Measurements from ENCODE around the gene CCSER1.
"Not testable (repeated sequence)": the region's sequence is repeated elsewhere in the genome, so short reads cannot be mapped to it uniquely, and the experiment has no call there.

The CCSER1 gene

DNA sequence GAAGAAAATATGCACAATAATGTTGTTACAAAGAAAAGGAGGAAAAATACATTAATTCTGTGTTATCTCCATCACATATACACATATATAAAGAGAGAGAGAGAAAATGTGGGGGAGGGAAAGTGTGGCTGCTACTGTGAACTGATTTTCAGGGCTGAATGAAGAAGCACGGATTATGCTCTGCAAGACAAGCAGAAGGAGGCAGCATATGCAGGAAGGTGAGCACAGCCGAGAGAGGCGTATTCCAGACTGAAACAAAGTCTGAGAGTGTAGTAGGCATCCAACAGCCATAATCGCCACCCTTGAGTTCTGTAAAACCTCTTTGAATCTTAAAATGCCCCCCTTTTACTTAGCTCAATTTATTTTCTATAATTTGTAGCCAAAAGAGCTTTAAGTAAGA, 1094.8 kb downstream of the CCSER1 start:
- no peak for DNase-seq

DNA sequence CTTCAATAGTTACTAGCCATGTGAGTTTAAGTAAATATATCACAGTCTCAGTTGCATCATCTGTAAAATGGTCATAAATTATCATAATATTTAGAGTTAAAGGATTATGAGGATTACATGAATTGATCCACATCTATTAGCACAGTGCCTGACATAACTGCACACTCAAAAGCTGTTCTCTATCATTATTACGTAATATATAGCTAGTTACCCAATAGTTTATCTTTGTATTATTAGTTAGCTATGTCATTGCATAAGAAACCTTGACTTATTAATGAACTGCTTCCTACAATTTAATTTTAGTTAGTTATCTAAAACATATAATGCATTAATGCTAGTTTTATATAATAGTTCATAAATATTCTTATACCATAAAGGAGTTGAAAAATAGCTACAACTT, 1099.7 kb downstream of the CCSER1 start:
- no peak for DNase-seq

DNA sequence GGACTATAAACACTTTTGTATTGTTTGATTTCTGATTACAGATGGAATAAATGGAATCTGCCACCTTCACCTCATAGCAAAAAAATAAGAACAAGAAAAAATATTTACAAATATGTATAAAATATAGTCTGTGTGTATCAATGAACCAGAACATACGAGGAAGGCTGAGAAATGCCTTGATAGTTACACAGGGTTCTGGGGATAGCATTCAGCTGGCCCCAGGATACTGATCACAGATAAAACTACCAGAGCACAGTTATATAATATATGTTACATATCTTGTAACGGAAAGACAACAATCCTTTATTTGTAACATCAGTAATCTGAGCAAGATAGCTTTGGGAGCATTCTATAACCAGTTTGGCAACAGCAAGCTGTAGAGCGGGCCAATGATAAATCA, 1101.5 kb downstream of the CCSER1 start:
- no peak for DNase-seq

DNA sequence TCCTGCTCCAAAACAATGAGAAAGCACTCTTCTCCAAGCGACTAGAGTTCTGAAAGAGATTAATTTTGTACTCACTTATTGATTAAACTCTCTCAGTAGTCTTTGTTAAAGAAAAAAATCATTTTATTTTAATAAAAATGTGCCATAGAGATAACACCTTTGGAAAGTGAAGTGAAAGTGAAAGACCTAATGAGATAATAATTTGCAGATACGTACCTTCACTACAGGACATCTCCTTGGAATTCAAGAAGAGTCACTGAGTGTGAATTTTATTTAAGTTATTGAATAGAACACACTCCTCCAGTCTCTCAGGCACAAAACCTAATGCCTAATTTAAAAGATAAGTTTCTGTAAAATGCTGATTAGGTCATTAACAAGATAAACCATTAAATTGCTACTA, 1106.0 kb downstream of the CCSER1 start:
- DNase-seq: no peak

DNA sequence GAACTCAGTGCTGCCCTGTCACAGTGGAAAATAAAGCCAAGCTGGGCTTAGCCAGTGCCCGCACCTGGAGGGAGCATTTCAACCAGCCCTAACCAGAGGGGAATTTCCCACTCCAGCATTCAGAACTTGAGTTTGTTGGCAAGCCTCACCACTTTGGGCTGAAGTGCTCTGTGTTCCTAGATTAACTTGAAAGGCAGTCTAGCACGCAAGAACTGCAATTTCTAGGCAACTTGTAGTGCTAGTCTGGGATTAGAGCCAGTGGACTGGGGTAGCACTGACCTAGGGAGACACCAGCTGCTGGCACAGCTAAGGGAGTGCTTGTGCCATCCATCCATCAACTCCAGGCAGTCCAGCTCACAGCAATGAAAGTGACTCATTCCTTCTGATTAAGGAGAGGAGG, 1115.9 kb downstream of the CCSER1 start:
- no peak for DNase-seq

DNA sequence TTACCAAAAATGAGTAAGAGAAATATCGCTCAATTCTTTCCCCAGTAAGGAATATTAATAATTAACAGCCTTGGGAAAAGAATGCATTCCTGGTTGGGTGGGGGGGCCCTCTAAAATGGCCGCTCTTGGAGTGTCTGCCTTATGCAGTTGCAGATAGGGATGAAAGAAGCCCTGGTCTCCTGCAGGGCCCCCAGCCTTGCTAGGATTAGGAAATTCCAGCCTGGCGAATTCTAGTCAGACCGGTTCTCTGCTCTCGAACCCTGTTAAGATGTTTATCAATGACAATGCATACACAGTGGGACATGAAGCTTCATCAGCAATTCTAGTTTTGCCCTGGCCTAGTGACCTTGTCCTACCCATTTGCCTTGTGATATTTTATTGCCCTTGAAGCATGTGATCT, 1128.8 kb downstream of the CCSER1 start:
- no peak for DNase-seq

DNA sequence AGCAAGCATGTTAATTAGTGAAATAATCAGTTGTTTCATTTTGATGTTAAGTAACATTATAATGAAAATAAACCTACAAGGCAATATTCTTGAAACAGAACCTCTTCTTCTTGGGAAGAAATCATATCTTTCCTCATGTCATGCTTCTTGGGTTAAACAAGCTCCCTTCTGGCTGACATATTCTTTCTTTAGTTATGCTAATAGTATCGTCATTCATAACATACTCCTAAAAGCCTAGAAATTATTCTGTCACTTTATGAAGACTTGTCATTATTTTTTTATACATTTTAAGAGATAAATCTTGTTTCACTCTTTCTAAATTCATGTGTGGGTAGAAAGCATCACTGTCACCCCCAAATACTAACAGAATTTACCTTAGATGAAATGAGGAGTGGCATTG, 1129.6 kb downstream of the CCSER1 start:
- no peak for DNase-seq

DNA sequence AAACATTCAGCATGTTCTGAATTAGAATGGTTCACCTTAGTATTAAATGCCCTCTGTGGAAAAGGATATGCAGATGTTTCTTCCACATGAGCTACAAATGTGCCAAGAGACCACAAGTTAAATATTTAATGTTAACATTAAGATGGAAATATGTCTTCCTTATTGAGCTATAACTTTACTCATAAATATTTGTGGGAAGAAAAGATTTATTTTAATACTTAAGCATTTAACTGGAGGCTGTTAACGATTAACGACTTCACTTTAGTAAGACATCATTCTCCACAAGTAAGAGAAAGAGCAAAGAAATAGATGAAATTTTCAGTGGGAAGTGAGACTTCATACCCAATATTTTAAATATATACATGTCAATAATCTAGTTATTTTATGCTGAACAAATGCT, 1130.5 kb downstream of the CCSER1 start:
- no peak for DNase-seq

DNA sequence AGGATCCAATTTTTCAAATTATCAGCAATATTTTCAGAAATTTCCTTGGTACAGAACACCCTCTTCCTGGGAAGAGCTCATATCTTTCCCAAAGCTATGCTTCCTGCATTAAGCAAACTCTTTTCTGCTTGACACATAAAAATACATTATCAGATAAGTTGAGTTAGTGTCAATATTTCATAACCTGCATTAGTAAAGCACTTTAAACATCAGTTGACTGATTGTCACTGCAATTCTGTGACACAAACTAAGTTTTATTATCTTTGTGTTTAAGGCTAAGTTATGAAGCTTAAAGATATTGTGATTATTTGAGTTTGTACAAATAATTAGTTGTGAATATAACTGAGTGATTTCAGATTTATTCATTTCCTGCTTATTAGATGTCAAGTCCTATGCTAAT, 1131.1 kb downstream of the CCSER1 start:
- no peak for DNase-seq

DNA sequence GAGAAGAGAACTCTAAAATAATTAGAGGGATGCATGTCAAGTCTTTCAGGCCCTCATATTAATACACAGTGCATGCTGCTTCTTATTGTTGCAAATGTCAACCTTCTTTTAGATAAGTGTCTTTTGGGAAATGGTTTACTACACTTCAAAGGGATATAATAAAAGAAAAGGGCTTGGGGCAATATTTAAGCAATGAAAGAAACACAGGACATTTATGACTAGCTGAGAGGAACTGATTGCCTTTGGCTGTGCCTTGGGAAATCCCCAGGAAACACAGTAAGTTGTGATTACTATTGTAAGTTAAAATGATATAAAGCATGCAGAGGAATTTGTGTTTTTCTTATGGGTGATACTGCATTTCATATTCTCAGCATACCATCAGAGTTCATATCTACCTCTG, 1140.3 kb downstream of the CCSER1 start:
- no peak for DNase-seq

DNA sequence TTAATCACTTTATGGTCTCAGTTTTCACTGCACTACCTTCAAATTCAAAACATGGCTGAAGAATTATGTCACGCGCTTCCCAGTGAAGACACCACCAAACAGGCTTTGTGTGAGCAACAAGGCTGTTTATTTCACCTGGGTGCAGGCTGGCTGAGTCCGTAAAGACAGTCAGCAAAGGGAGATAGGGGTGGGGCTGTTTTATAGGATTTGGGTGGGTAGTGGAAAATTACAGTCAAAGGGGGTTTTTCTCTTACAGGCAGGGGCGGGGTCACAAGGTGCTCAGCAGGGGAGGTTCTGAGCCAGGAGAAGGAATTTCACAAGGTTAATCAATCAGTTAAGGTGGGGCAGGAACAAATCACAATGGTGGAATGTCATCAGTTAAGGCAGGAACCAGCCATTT, 1141.3 kb downstream of the CCSER1 start:
- not testable (repeated sequence) for DNase-seq

DNA sequence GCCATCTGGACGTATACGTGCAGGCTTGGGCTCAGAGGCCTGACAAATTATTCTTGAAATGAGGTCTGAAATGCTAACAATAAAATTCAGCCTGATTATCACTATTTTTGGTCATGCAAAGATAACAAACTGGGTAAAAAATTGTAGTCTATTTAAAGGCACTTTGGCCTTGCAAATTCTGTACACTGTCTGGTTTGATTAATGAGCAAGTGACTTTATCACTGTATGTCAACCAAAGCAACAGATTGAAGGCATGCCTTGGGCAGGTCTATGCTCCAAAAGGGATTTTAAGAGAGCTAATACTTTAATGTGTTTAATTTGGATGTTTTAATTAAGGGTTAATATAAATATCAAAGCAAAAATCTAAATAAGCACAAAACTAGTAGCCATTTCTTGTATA, 1141.7 kb downstream of the CCSER1 start:
- no peak for DNase-seq

DNA sequence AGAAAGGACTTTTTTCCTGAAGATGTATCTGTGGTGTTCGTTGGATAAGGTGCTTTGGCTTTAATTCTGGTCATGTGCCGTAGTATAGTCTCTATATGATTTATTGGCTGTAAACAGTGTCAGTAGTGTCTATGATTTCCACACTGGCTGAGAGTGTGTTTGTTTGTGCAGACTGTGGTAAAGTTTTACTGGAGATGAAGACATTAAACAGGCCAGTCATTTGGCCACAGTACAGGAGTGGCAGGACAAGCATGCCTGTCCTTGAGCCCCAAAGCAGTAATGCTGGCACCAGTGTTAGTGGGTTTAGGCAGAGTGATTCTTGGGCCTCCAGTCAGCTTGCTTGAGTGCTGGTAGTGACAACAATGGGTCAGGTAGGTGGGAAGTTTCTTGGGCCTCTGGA, 1152.7 kb downstream of the CCSER1 start:
- DNase-seq: no peak

DNA sequence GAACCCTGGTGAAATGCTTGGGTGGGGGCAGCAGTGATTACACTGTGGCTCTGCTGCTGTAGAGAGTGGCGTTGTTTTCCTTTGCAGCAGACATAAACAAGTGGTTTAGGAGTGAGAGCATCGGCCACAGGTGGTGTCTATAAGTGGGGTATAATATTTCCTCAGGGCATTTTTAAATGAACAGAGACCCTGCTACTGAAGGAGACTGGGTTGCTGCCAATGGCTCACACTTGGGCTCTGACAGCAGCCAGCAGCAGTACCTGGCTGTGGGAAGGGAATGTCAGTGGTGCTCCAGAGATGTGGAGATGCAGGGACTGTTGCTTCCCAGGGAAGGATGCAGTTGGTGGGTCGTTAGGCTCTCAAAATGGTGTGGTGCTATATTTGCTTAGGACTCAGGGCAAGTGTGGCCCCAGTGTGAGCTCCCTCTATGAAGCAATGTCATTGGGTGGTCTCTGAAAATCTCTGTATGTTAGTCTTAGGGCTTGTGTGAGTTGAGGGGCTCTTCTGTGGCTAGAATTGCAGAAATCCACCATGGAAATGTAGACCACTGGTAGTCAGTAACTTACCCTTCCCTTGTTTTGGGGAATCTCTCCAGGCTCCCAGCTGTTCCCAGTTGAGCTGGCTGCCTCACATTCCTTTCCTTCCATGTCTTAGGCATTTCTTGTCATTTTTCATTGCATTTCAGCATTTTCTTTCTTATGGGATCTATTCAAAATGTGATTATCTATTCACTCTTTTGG, 1153.5 kb downstream of the CCSER1 start:
- no peak for DNase-seq

DNA sequence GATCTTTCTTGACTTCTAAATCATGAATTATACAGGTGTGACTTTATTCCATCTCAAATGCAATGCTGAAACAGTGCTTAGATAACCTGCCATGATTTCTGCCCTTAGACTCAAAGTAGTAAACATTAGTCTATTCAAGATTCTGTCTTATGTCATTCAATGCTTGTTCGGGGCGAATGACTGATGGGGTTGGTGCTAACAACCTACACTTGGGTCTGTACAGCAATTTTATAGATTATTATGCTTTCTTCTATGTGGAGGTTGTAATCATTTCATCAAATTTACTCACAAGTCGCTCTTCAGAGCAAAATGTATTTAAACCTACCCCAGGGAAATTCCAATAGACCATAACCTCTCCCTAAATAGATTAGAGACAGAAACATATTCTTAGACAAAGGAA, 1155.0 kb downstream of the CCSER1 start:
- DNase-seq: no peak

DNA sequence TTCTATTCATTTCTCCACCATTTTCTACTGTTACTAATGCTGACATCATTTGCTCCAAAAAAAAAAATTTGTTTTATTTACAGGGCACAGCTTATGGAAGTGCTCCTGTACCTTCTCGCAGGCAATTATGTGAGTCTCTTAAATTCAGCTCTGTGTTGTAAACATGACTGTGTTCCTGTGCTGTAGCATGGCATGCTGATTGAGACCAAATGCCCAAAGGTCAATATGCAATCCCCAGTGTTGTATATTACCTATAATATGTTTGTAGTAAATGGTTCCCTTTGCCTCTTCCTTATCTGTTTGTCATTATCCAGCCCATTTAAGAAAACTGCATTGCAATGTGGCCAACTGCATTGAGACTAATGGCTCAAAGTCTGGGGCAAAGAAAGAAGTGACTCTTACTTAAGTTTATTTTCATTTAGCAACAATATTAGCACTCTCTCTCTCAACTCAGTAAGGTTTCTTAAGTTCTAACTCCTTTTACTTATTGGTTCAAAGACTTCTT, 1156.6 kb downstream of the CCSER1 start:
- DNase-seq: no peak

DNA sequence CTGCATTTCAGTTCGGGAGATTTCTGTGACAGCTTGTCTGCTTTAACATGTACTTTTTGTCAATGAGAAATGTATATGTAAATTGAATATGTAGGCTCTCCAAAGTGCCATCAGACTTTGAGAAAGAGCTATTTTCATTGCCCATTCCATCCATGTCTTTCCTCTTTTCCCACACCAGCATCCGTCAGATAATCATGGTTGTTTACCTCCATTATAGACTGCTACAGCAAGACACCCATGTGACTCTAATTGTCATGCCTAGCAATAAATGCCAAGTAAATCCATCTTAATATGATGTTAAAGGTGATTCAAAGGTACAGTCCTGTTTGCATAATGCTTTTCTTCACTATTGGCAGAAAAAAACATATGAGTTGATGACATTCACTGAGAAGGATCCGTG, 1157.3 kb downstream of the CCSER1 start:
- DNase-seq: no peak

DNA sequence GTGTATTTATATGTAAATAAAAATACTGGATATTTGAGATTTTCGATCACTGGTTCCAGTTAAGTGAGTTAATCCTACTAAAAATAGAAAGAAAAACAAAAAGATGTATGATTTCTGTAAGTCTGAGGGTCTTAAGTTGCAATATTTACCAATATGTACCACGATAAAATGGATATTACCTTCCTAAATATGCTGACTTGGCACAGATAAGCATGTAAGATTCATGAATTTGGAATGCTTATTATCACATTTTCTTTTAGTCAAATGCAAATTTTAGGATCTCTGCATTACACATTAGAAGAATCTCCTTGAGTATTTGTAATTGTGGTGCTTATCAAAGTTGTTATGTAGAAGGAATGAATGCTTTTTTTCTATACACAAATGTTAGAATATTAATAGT, 1158.3 kb downstream of the CCSER1 start:
- DNase-seq: no peak

DNA sequence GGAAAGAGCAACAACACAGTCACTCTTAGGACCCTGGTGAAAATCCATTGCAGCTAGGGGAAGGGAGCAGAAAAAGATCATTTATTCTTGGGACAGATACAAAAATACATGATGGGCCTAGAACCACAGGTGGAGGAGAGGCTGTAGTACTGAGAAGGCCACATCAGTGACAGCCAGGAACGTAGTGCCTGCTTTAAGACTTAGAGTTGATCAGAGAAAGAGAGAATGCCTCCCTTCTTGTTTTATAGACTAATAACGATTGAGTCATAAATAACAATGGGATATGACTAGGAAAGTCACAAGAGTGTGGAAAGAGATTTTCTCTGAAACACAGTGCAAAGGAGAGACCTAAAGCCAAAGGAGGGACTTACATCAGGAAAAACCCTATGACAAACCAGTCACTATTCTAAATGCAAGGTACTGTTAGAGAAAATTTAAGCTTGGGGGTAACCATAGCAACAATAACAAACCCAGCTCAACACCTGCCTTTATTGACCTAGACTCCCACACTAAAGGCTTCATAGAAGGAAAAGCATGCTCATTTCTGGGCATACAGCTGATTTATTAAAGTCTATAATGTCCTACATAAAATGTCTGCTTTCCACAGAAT, 1161.6 kb downstream of the CCSER1 start:
- no peak for DNase-seq

DNA sequence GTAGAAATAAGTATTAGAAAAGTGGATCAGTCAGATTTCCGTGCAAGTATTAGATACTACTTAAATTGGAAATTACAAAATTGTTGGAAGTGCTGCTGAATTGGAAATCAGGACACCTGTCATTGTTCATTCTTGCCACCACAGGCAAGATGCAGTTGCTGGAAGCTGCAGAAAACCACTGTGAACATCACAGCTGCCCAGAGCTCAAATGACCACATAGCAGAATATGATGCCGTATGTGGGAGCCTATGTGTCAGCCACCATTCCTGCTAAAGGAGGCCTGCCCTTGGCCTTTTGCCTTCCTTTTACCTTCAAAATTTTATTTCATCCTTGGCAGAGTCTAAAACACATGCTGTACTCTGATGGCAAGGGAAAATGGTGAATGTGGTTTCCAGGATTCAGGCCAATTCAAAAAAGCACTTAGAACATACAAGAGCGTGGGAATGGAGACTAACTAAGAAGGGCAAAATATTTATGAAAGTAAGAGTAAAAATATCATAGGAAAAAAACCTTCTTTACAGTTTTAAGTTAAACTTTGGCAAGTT, 1171.0 kb downstream of the CCSER1 start:
- no peak for DNase-seq

DNA sequence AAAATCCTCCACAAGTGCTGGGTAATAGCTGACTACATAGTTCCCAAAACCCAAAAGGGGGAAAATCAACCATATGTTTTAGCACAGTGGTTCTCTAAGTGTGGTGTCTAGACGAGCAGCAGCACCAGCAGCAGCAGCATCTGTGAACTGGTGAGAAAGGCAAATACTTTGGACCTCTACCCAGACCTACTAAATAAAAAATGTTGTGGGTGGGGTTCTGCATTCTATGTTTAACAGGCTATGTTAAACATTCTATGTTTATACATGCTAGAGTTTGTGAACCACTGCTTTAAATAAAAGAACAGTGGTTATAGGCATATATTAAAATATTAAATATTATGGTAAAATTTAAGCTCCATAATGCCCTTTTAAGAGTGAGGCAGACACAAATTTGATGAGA, 1171.6 kb downstream of the CCSER1 start:
- DNase-seq: no peak

DNA sequence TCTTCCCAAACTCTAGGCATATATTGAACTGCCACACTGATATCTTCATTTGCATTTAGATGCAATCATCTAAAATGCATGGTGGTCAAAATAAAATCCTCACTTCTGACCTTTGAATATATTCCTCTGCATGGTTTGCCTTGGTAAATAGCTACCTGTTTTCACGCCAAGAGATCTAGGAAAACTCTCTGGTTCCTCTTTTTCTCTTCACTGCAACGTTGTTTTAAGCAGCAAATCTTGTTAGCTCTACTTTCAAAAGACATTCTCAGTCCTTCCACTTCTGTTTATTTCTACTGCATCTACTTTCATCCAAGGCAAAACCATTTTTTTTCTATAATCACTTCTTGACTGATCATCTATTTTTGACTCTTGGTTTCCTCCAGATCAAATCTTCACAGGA, 1174.9 kb downstream of the CCSER1 start:
- no peak for DNase-seq

DNA sequence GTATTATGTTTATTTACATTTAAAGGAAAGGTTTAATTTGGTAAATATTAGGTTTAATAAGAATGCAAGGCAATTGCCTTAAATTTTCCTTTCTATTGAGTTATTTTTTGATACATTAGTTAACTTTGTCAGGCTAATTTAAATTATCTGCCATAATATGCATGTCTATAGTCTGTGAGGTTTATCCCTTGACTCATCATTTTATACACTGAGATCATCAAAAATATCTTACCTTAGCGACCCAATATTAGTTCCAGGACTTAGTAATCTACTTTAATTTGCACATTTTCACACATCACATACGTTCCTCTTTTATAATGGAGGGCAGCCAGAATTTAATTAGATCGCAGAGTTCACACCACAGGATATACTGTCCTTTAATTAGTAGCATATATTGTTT, 1177.1 kb downstream of the CCSER1 start:
- no peak for DNase-seq

DNA sequence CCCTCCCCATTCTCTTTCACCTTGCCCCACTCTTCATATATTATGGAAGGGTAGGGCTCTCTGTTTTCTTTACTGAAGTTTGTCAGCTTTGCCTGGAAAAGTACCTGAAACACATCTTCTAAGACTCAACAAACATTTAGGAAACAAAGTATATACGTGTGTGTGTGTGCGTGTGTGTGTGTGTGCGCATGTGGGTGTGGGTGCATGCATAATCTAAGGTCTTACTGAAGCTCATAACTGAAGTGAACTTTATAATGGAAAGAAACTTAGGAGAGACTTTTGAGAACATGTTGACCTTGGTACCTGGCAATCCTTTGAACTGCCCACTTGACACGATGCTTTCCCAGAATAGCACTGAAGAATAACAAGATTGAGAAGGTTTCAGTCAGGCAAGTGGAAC, 1190.2 kb downstream of the CCSER1 start:
- DNase-seq: no peak

Data from stimulated activated CD4-positive, alpha-beta T cell treated with anti-CD3 and anti-CD28 coated beads, Interleukin-1b, Interleukin-23, amount 100 ng/mL, for 48 hours (primary cell).